Keratinocyte (primary cell): ENCODE data around the gene CFAP69. TPM values are rescaled to one million over a fixed set of nuclear protein-coding genes. Genes with fewer than 3 reads are reported as not detected.
A peak's percentile ranks its signal among the peaks of the same experiment; 100 is the strongest.

Experiments used
- DNase-seq: peaks from one replicate; pipeline ENCODE4 v3.0.0-alpha.2; 2011; ENCODE audit warnings: low read depth, missing footprints, low spot score
- FAIRE-seq: peaks from 2 replicates; lab custom pipeline; 2011; peaks lifted over from hg19 to GRCh38; lab: Jason Lieb, UNC
- H2AFZ ChIP-seq: 2 replicates; pipeline ENCODE4 v1.6.0; 2012; ENCODE audit warnings: low read length, control low read depth, inconsistent platforms; ENCODE audit not compliant: control insufficient read depth
- H3K27ac ChIP-seq: 2 replicates; pipeline ENCODE4 v1.5.1; 2011; ENCODE audit warnings: low read length; ENCODE audit not compliant: control insufficient read depth, insufficient read depth
- H3K27me3 ChIP-seq: 3 replicates; pipeline ENCODE4 v1.6.0; 2011; ENCODE audit warnings: low read length; ENCODE audit not compliant: control insufficient read depth, insufficient read depth; ENCODE audit errors: extremely low read depth
- H3K36me3 ChIP-seq, 2 experiments: 2 replicates in 1 of 2; 3 replicates in 1 of 2; pipeline ENCODE4 v1.5.1; 2011; ENCODE audit warnings: low read length in 2 of 2, mild to moderate bottlenecking in 1 of 2; ENCODE audit not compliant: control insufficient read depth in 2 of 2, insufficient read depth in 2 of 2; ENCODE audit errors: extremely low read depth in 1 of 2
- H3K4me1 ChIP-seq: 3 replicates; pipeline ENCODE4 v1.5.1; 2011; ENCODE audit warnings: low read length; ENCODE audit not compliant: control insufficient read depth, insufficient read depth; ENCODE audit errors: extremely low read depth
- H3K4me2 ChIP-seq: 3 replicates; pipeline ENCODE4 v1.6.0; 2011; ENCODE audit warnings: low read depth, low read length; ENCODE audit not compliant: control insufficient read depth, insufficient read depth; ENCODE audit errors: extremely low read depth
- H3K4me3 ChIP-seq, 3 experiments: fragments of 200-600 bp in 1 of 3; sonication (generic) in 1 of 3; 2 replicates in 2 of 3; 3 replicates in 1 of 3; pipeline ENCODE4 v1.5.1; 2011 to 2016; ENCODE audit warnings: low read length in 3 of 3, mild to moderate bottlenecking in 3 of 3, control low read depth in 2 of 3, inconsistent platforms in 1 of 3, low read depth in 1 of 3, mixed read lengths in 1 of 3, mixed run types in 1 of 3, moderate library complexity in 1 of 3; ENCODE audit not compliant: control insufficient read depth in 2 of 3, insufficient read depth in 2 of 3; ENCODE audit errors: extremely low read depth in 1 of 3
- H3K79me2 ChIP-seq: 2 replicates; pipeline ENCODE4 v1.6.0; 2012; ENCODE audit warnings: low read length; ENCODE audit not compliant: control insufficient read depth, insufficient read depth
- H3K9ac ChIP-seq: 3 replicates; pipeline ENCODE4 v1.6.0; 2011; ENCODE audit warnings: low read length; ENCODE audit not compliant: control insufficient read depth, insufficient read depth; ENCODE audit errors: extremely low read depth
- H3K9me1 ChIP-seq: 3 replicates; pipeline ENCODE4 v1.6.0; 2011; ENCODE audit warnings: low read length; ENCODE audit not compliant: control insufficient read depth, insufficient read depth; ENCODE audit errors: extremely low read depth
- H3K9me3 ChIP-seq: 2 replicates; pipeline ENCODE4 v1.5.1; 2012; ENCODE audit warnings: low read depth, low read length; ENCODE audit not compliant: control insufficient read depth
- H4K20me1 ChIP-seq: 3 replicates; pipeline ENCODE4 v1.6.0; 2011; ENCODE audit warnings: low read length; ENCODE audit not compliant: control insufficient read depth, insufficient read depth; ENCODE audit errors: extremely low read depth
- EZH2 ChIP-seq: IDR thresholded peaks from one replicate; pipeline ENCODE4 v1.6.1; 2012; ENCODE audit warnings: inconsistent platforms, mild to moderate bottlenecking, low read length, moderate library complexity
- dilution Hi-C: fragments of 300-500 bp; cut with MboI; formaldehyde crosslinking; loops from one replicate; pipeline ENCODE4 v1.7.0; 2020; ENCODE audit warnings: low sequenced_read_pairs; ENCODE audit not compliant: extremely low pct_ligation_motif_present
- polyA plus RNA-seq, 5 experiments: library from polyadenylated mRNA; depleted of rRNA in 3 of 5; stranded (reverse) in 3 of 5; stranded (forward) in 1 of 5; unstranded in 1 of 5; fragments of >200 nt; gene quantifications; 1 replicate in 1 of 5; 2 replicates in 3 of 5; 3 replicates in 1 of 5; pipeline versions ENCODE4 v1.2.1 to v1.2.3, GENCODE V29; 2011 to 2012; ENCODE audit warnings: missing spikeins in 2 of 5, low read depth in 1 of 5, low replicate concordance in 1 of 5
- TF ChIP-seq, protein P1 (sequence below), 3 experiments: IDR thresholded peaks in 1 of 3; conservative IDR thresholded peaks in 1 of 3; optimal IDR thresholded peaks in 1 of 3; 2 replicates in 2 of 3; 3 replicates in 1 of 3; pipeline versions ENCODE3 to v1.5.1; 2011; ENCODE audit warnings: low read length in 3 of 3, mild to moderate bottlenecking in 3 of 3, moderate library complexity in 2 of 3, control low read depth in 1 of 3, inconsistent platforms in 1 of 3; ENCODE audit not compliant: insufficient read depth in 2 of 3; ENCODE audit errors: extremely low read depth in 1 of 3

CFAP69 gene
- polyA plus RNA-seq, 1 donor (not counting 4 experiments of a cell fraction or from before 2014, with no cell fraction given), result 1.6 TPM

DNA sequence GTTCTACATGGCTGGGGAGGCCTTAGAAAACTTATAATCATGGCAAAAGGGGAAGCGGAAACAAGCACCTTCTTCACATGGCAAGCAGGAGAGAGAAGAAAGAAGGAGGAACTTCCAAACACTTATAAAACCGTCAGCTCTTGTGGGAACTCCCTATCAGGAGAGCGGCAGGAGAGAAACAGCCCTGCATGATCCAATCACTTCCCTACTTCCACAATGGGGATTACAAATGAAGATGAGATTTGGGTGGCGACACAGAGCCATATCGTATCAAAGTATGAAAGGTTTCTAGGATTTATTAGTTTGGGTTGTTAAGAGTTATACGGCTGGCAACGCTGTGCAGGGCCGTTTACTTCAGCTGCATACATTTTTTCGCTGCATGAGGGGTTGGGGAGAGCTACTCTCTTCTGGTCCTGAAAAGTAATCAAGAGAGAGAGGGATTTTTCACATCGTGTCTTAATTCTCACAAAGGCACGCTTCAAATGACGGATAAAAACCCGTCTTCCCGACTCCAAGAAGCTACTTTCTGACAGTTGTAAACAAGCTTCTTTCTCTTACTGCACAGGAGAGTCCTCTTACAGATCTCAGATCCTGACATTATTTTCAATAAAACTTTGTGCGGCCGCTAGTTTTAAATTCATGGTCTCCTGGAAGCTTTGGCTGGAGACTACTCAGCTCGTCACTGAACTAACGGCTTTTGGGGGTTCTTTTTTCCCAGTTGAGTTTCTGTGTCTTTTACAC, 100.8 kb downstream of the CFAP69 start:
- Histone ChIP-seq H3K79me2 (peaks cover 41% of the 10 kb centered on the region), H3K4me1 (peaks cover 6% of the 10 kb centered on the region), H3K9ac (peak overlapping the region; percentile 96), H3K9me1 (no peaks in the 10 kb centered on the region), H3K27ac (peak overlapping the region; percentile 94), H2AFZ (peak overlapping the region; percentile 74), H3K27me3 (no peaks in the 10 kb centered on the region), H3K9me3 (no peaks in the 10 kb centered on the region), H3K4me3 (peak overlapping the region; percentile 80 to 93 (median 88)), H3K4me2 (peak overlapping the region; percentile 97), H4K20me1 (no peaks in the 10 kb centered on the region), H3K36me3 (peaks cover 0 to 3% of the 10 kb centered on the region in 2 experiments)
- FAIRE-seq (no peak), DNase-seq (no peak)
- no peak for TF ChIP-seq EZH2
- TF ChIP-seq, protein P1, sequence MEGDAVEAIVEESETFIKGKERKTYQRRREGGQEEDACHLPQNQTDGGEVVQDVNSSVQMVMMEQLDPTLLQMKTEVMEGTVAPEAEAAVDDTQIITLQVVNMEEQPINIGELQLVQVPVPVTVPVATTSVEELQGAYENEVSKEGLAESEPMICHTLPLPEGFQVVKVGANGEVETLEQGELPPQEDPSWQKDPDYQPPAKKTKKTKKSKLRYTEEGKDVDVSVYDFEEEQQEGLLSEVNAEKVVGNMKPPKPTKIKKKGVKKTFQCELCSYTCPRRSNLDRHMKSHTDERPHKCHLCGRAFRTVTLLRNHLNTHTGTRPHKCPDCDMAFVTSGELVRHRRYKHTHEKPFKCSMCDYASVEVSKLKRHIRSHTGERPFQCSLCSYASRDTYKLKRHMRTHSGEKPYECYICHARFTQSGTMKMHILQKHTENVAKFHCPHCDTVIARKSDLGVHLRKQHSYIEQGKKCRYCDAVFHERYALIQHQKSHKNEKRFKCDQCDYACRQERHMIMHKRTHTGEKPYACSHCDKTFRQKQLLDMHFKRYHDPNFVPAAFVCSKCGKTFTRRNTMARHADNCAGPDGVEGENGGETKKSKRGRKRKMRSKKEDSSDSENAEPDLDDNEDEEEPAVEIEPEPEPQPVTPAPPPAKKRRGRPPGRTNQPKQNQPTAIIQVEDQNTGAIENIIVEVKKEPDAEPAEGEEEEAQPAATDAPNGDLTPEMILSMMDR (optimal IDR thresholded peaks at IDR 0.05 in 1 of 3, IDR thresholded peaks at IDR 0.05 in 1 of 3, conservative IDR thresholded peaks at IDR 0.05 in 1 of 3; ENCODE audit: extremely low read depth in 1 of 3, insufficient read depth in 2 of 3, low read length in 3 of 3), result no peak
- dilution Hi-C loops, result no loop called here

DNA sequence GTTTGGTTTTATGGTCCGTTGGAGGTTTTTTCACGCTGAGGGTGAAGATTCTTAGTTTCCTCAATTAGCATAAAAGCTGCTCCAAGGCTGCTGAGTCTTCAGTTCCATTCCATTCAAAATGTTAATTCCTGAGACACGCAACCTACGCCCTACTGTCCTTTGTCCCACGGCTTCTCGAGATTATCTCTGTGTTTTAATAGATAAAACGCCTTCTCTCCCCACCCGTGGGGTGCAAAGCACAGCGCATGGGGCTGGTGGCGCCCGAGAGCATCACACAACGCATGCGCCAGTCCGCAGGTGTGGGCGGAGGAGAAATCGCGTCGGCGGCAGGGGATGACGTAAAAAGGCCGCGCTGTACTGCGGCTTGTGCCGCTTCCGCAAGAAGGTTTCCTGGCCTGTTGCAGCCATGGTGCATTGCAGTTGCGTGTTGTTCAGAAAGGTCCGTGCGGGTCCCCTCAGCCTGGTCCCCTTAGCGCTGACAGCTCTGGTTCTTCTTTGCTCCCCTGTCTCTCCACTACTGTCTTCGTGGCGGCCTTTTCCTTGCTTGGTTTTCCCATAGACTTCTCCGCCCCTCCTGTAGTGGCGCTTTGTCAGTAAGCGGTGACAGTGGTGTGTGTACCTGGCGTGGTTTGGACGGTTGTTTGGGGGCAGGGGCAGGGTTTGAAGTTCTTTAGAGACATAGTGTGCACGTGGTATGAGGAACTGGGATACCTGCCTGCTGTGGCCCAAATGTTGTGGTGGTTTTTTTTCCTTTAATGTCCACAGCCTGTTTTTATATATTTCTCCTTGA, 101.6 kb downstream of the CFAP69 start, which contains the start of gene GTPBP10:
GTPBP10 (plus strand) TSS at position 381 of the 790 bp plus-strand sequence; CDS start at position 407, 26 bp downstream.
- Histone ChIP-seq H4K20me1 (no peaks in the 10 kb centered on the region), H3K27me3 (no peaks in the 10 kb centered on the region), H3K9ac (peak within 1 kb of the TSS; percentile 96), H3K9me3 (no peaks in the 10 kb centered on the region), H3K4me1 (peaks cover 6% of the 10 kb centered on the region), H2AFZ (peak within 1 kb of the TSS; percentile 99), H3K79me2 (peaks cover 47% of the 10 kb centered on the region), H3K4me3 (peak within 1 kb of the TSS; percentile 80 to 93 (median 88)), H3K27ac (peak within 1 kb of the TSS; percentile 94), H3K36me3 (peaks cover 0 to 3% of the 10 kb centered on the region in 2 experiments), H3K9me1 (no peaks in the 10 kb centered on the region), H3K4me2 (peak within 1 kb of the TSS; percentile 97)
- peak; percentile 45 for DNase-seq
- TF ChIP-seq, protein P1 (optimal IDR thresholded peaks at IDR 0.05 in 1 of 3, IDR thresholded peaks at IDR 0.05 in 1 of 3, conservative IDR thresholded peaks at IDR 0.05 in 1 of 3; ENCODE audit: extremely low read depth in 1 of 3, insufficient read depth in 2 of 3, low read length in 3 of 3), result peak; percentile 82 to 90 (median 83)
- no peak for TF ChIP-seq EZH2
- dilution Hi-C loops, result no loop called here
- peak; percentile 74 for FAIRE-seq
